ENCODE results near the gene CD163L1.

GRCh38 chr12:7444537-7444936, 584 bp upstream of the CD163L1 start:
- TF ChIP-seq CTCF (conservative IDR thresholded peaks at IDR 0.05; ENCODE audit: low read length) (no peak), EZH2phosphoT487 (IDR thresholded peaks at IDR 0.05; ENCODE audit: borderline replicate concordance) (no peak)
